Keratinocyte (primary cell): ENCODE measurements around the gene MICOS13. TPM values are rescaled to one million over a fixed set of nuclear protein-coding genes. Genes with fewer than 3 reads are reported as not detected.

Source experiments
- DNase-seq: peaks from one replicate; pipeline ENCODE4 v3.0.0-alpha.2; 2011; ENCODE audit warnings: low read depth, missing footprints, low spot score
- FAIRE-seq: peaks from 2 replicates; lab custom pipeline; 2011; peaks lifted over from hg19 to GRCh38; lab: Jason Lieb, UNC
- H2AFZ ChIP-seq: 2 replicates; pipeline ENCODE4 v1.6.0; 2012; ENCODE audit warnings: low read length, control low read depth, inconsistent platforms; ENCODE audit not compliant: control insufficient read depth
- H3K27ac ChIP-seq: 2 replicates; pipeline ENCODE4 v1.5.1; 2011; ENCODE audit warnings: low read length; ENCODE audit not compliant: control insufficient read depth, insufficient read depth
- H3K27me3 ChIP-seq: 3 replicates; pipeline ENCODE4 v1.6.0; 2011; ENCODE audit warnings: low read length; ENCODE audit not compliant: control insufficient read depth, insufficient read depth; ENCODE audit errors: extremely low read depth
- H3K36me3 ChIP-seq, 2 experiments: 2 replicates in 1 of 2; 3 replicates in 1 of 2; pipeline ENCODE4 v1.5.1; 2011; ENCODE audit warnings: low read length in 2 of 2, mild to moderate bottlenecking in 1 of 2; ENCODE audit not compliant: control insufficient read depth in 2 of 2, insufficient read depth in 2 of 2; ENCODE audit errors: extremely low read depth in 1 of 2
- H3K4me1 ChIP-seq: 3 replicates; pipeline ENCODE4 v1.5.1; 2011; ENCODE audit warnings: low read length; ENCODE audit not compliant: control insufficient read depth, insufficient read depth; ENCODE audit errors: extremely low read depth
- H3K4me2 ChIP-seq: 3 replicates; pipeline ENCODE4 v1.6.0; 2011; ENCODE audit warnings: low read depth, low read length; ENCODE audit not compliant: control insufficient read depth, insufficient read depth; ENCODE audit errors: extremely low read depth
- H3K4me3 ChIP-seq, 3 experiments: fragments of 200-600 bp in 1 of 3; sonication (generic) in 1 of 3; 2 replicates in 2 of 3; 3 replicates in 1 of 3; pipeline ENCODE4 v1.5.1; 2011 to 2016; ENCODE audit warnings: low read length in 3 of 3, mild to moderate bottlenecking in 3 of 3, control low read depth in 2 of 3, inconsistent platforms in 1 of 3, low read depth in 1 of 3, mixed read lengths in 1 of 3, mixed run types in 1 of 3, moderate library complexity in 1 of 3; ENCODE audit not compliant: control insufficient read depth in 2 of 3, insufficient read depth in 2 of 3; ENCODE audit errors: extremely low read depth in 1 of 3
- H3K79me2 ChIP-seq: 2 replicates; pipeline ENCODE4 v1.6.0; 2012; ENCODE audit warnings: low read length; ENCODE audit not compliant: control insufficient read depth, insufficient read depth
- H3K9ac ChIP-seq: 3 replicates; pipeline ENCODE4 v1.6.0; 2011; ENCODE audit warnings: low read length; ENCODE audit not compliant: control insufficient read depth, insufficient read depth; ENCODE audit errors: extremely low read depth
- H3K9me1 ChIP-seq: 3 replicates; pipeline ENCODE4 v1.6.0; 2011; ENCODE audit warnings: low read length; ENCODE audit not compliant: control insufficient read depth, insufficient read depth; ENCODE audit errors: extremely low read depth
- H3K9me3 ChIP-seq: 2 replicates; pipeline ENCODE4 v1.5.1; 2012; ENCODE audit warnings: low read depth, low read length; ENCODE audit not compliant: control insufficient read depth
- H4K20me1 ChIP-seq: 3 replicates; pipeline ENCODE4 v1.6.0; 2011; ENCODE audit warnings: low read length; ENCODE audit not compliant: control insufficient read depth, insufficient read depth; ENCODE audit errors: extremely low read depth
- EZH2 ChIP-seq: IDR thresholded peaks from one replicate; pipeline ENCODE4 v1.6.1; 2012; ENCODE audit warnings: inconsistent platforms, mild to moderate bottlenecking, low read length, moderate library complexity
- dilution Hi-C: fragments of 300-500 bp; cut with MboI; formaldehyde crosslinking; loops from one replicate; pipeline ENCODE4 v1.7.0; 2020; ENCODE audit warnings: low sequenced_read_pairs; ENCODE audit not compliant: extremely low pct_ligation_motif_present
- polyA plus RNA-seq, 5 experiments: library from polyadenylated mRNA; depleted of rRNA in 3 of 5; stranded (reverse) in 3 of 5; stranded (forward) in 1 of 5; unstranded in 1 of 5; fragments of >200 nt; gene quantifications; 1 replicate in 1 of 5; 2 replicates in 3 of 5; 3 replicates in 1 of 5; pipeline versions ENCODE4 v1.2.1 to v1.2.3, GENCODE V29; 2011 to 2012; ENCODE audit warnings: missing spikeins in 2 of 5, low read depth in 1 of 5, low replicate concordance in 1 of 5
- TF ChIP-seq, protein P1 (sequence below), 3 experiments: IDR thresholded peaks in 1 of 3; conservative IDR thresholded peaks in 1 of 3; optimal IDR thresholded peaks in 1 of 3; 2 replicates in 2 of 3; 3 replicates in 1 of 3; pipeline versions ENCODE3 to v1.5.1; 2011; ENCODE audit warnings: low read length in 3 of 3, mild to moderate bottlenecking in 3 of 3, moderate library complexity in 2 of 3, control low read depth in 1 of 3, inconsistent platforms in 1 of 3; ENCODE audit not compliant: insufficient read depth in 2 of 3; ENCODE audit errors: extremely low read depth in 1 of 3

MICOS13 gene
- polyA plus RNA-seq, 1 donor (not counting 4 experiments of a cell fraction or from before 2014, with no cell fraction given), result 35.2 TPM

DNA sequence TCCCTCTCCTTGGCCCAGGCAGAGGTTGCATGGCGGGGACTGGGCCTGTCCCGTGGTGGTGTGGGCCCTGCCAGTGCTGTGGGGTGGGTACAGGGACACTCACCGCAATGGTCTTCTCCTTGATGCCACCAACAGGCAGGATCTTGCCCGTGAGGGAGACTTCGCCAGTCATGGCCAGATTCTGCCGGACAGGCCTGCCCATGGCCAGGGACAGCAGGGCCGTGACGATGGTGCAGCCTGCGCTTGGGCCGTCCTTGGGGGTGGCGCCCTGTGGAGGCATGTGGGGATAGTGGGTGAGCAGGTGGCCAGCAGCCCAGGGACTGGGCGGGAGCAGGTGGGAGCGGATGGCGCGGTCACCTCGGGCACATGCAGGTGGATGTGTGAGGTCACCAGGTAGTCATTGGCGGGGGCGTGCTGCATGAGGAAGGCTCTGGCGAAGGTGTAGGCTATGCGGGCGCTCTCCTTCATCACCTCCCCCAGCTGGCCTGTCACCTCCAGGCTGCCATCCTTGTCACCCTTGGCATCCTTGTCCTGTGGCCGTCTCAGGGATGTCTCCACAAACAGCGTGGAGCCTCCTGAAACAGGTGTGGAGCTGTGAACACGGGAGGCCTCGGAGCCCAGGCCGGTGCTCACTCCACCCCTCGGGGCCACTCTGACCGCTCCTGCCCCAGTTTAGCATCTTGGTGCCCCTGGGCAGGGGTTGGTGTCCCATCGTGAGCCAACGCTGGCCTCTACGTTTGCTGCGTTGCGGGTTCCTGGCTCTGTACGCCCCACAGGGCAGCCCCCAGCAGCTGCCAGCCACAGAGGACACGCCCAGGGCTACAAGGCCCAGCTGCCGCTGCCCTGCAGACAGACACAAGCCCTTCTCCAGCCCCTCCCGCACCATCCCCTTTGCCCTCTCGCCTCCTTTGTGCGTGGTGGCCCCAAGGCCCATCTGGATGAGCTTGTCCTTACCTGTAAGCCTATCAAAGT is 13.2 kb upstream of the MICOS13 start:
- H3K79me2 ChIP-seq, result peaks cover 52% of the 10 kb centered on the region
- H3K27me3 ChIP-seq, result no peaks in the 10 kb centered on the region
- no peaks in the 10 kb centered on the region for H3K9me3 ChIP-seq
- H3K9me1 ChIP-seq, result no peaks in the 10 kb centered on the region
- H3K4me3 ChIP-seq, result no peak overlapping the region
- FAIRE-seq, result no peak
- dilution Hi-C loops, result no loop called here
- TF ChIP-seq EZH2, result no peak
- peaks cover 7% of the 10 kb centered on the region for H3K4me1 ChIP-seq
- no peak overlapping the region for H3K9ac ChIP-seq
- H4K20me1 ChIP-seq, result peaks cover 47% of the 10 kb centered on the region
- H3K36me3 ChIP-seq, result peaks cover 14 to 58% of the 10 kb centered on the region in 2 experiments
- no peak overlapping the region for H2AFZ ChIP-seq
- H3K4me2 ChIP-seq, result no peak overlapping the region
- H3K27ac ChIP-seq, result no peak overlapping the region
- DNase-seq, result no peak

DNA sequence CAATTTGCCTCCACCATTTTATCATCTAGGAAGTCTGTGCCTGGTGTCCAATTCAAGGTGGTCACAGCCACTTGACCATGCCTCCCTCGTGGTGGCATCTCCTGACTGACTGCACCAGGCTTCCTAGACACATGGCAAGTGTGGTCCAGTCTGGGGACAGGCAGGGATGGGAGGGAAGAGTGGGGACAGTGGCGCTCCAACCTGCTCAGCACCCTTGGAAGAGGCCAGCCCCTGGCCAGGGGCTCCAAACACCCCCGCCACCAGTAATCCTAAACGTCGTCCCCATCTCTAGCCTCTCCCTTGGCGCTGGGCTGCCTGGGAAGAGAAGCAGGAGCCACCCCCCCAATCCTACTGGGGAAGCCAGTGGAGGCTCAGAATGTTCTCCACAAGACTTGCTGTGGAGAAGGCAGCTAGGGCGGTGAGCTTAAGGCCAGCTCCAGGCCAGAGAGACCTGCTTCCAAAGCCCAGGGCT is 12.4 kb upstream of the MICOS13 start:
- H3K4me1 ChIP-seq, result peaks cover 7% of the 10 kb centered on the region
- no peak overlapping the region for H3K27ac ChIP-seq
- peak overlapping the region; percentile 98 for H3K9ac ChIP-seq
- FAIRE-seq (no peak), DNase-seq (no peak)
- TF ChIP-seq EZH2, result no peak
- TF ChIP-seq, protein P1, sequence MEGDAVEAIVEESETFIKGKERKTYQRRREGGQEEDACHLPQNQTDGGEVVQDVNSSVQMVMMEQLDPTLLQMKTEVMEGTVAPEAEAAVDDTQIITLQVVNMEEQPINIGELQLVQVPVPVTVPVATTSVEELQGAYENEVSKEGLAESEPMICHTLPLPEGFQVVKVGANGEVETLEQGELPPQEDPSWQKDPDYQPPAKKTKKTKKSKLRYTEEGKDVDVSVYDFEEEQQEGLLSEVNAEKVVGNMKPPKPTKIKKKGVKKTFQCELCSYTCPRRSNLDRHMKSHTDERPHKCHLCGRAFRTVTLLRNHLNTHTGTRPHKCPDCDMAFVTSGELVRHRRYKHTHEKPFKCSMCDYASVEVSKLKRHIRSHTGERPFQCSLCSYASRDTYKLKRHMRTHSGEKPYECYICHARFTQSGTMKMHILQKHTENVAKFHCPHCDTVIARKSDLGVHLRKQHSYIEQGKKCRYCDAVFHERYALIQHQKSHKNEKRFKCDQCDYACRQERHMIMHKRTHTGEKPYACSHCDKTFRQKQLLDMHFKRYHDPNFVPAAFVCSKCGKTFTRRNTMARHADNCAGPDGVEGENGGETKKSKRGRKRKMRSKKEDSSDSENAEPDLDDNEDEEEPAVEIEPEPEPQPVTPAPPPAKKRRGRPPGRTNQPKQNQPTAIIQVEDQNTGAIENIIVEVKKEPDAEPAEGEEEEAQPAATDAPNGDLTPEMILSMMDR (optimal IDR thresholded peaks at IDR 0.05 in 1 of 3, IDR thresholded peaks at IDR 0.05 in 1 of 3, conservative IDR thresholded peaks at IDR 0.05 in 1 of 3; ENCODE audit: extremely low read depth in 1 of 3, insufficient read depth in 2 of 3, low read length in 3 of 3), result no peak
- H3K4me2 ChIP-seq, result peak overlapping the region; percentile 84
- H3K4me3 ChIP-seq, result no peak overlapping the region
- H3K9me3 ChIP-seq, result no peaks in the 10 kb centered on the region
- H4K20me1 ChIP-seq, result peaks cover 47% of the 10 kb centered on the region
- H2AFZ ChIP-seq, result no peak overlapping the region
- peaks cover 14 to 54% of the 10 kb centered on the region in 2 experiments for H3K36me3 ChIP-seq
- H3K79me2 ChIP-seq, result peaks cover 52% of the 10 kb centered on the region
- H3K9me1 ChIP-seq, result no peaks in the 10 kb centered on the region
- no peaks in the 10 kb centered on the region for H3K27me3 ChIP-seq
- dilution Hi-C loops, result no loop called here
